Transverse colon (tissue), 4 donors: Measurements from ENCODE around the gene PTPN7.

Source experiments
- POLR2AphosphoS5 ChIP-seq, 3 donors: sonication (generic); formaldehyde crosslinking; IDR thresholded peaks; one replicate each; pipeline ENCODE4 v1.6.1; 2016; ENCODE audit warnings: antibody characterized with exemption in 3 of 3
- TF ChIP-seq, protein P1 (sequence below), 5 experiments: fragments of 200-600 bp in 3 of 5; fragments of 450-650 bp in 2 of 5; sonication (generic) in 3 of 5; IDR thresholded peaks; 1 replicate in 2 of 5; 2 replicates in 3 of 5; pipeline ENCODE4 v1.5.1; 2016 to 2017; ENCODE audit warnings: antibody characterized with exemption in 5 of 5, inconsistent platforms in 3 of 5, mild to moderate bottlenecking in 2 of 5, moderate library complexity in 1 of 5

DNA sequence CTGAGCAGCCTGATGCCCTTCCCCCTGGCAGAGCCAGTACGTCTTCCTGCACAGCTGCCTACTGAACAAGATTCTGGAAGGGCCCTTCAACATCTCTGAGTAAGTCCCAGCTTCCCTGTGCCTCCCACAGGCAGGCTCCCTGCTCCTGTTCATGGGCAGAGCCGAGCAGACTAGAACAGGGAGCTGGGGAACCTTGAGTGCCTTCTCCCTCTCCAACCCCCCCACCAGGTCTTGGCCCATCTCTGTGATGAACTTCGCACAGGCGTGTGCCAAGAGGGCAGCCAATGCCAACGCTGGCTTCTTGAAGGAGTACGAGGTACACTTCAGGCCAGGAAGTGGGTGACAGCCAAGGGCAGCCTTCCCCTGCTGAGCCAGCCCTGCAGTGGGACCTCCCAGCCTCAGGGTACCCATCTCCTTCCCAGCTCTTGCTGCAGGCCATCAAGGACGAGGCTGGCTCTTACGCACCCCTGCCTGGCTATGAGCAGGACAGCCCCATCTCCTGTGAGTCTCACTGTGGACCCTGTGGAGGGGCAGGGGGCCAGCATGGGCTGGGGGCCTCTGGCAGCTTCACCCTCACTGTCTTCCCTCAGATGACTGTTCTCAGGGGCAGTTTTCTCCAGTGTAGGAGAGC lies 26.8 kb upstream of the PTPN7 start:
- TF ChIP-seq, protein P1, sequence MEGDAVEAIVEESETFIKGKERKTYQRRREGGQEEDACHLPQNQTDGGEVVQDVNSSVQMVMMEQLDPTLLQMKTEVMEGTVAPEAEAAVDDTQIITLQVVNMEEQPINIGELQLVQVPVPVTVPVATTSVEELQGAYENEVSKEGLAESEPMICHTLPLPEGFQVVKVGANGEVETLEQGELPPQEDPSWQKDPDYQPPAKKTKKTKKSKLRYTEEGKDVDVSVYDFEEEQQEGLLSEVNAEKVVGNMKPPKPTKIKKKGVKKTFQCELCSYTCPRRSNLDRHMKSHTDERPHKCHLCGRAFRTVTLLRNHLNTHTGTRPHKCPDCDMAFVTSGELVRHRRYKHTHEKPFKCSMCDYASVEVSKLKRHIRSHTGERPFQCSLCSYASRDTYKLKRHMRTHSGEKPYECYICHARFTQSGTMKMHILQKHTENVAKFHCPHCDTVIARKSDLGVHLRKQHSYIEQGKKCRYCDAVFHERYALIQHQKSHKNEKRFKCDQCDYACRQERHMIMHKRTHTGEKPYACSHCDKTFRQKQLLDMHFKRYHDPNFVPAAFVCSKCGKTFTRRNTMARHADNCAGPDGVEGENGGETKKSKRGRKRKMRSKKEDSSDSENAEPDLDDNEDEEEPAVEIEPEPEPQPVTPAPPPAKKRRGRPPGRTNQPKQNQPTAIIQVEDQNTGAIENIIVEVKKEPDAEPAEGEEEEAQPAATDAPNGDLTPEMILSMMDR (IDR thresholded peaks at IDR 0.05) = no peak
- no peak for TF ChIP-seq POLR2AphosphoS5 (IDR thresholded peaks at IDR 0.05)
